ENCODE results near the gene KCNN2. TPM values are rescaled to one million over a fixed set of nuclear protein-coding genes. Genes with fewer than 3 reads are reported as not detected.

The KCNN2 gene
- total and polyA plus RNA-seq, 2 donors from 2014 or later: 1.5 to 1.7 TPM

GRCh38 chr5:114387433-114387832 lies 25.6 kb downstream of the KCNN2 start:
- intact Hi-C loops (cut with DNase I): no loop called here
- no peaks in the 10 kb centered on the region for H3K9me3 ChIP-seq (ENCODE audit: control insufficient read depth in 2 of 3, insufficient read depth in 1 of 3, low read length in 3 of 3)
- H3K27ac ChIP-seq (ENCODE audit: low read depth in 2 of 2, low read length in 2 of 2): no peak overlapping the region
- TF ChIP-seq CTCF (IDR thresholded peaks at IDR 0.05; ENCODE audit: borderline replicate concordance, extremely low read depth, insufficient read depth): no peak
- no peaks in the 10 kb centered on the region for H3K36me3 ChIP-seq (ENCODE audit: control insufficient read depth in 2 of 3, insufficient read depth in 3 of 3, low read length in 3 of 3)
- H3K4me3 ChIP-seq (ENCODE audit: low read length in 3 of 3): no peak overlapping the region
- no peaks in the 10 kb centered on the region for H3K27me3 ChIP-seq (ENCODE audit: control insufficient read depth, insufficient read depth, low read length)
- DNase-seq (no peak), FAIRE-seq (no peak)
- H3K4me1 ChIP-seq (ENCODE audit: control insufficient read depth in 2 of 3, insufficient read depth in 2 of 3, low read depth in 1 of 3, low read length in 3 of 3): no peaks in the 10 kb centered on the region
- no peak overlapping the region for H3K9ac ChIP-seq (ENCODE audit: low read length in 3 of 3)

GRCh38 chr5:114390431-114390830 lies 28.6 kb downstream of the KCNN2 start:
- no peak overlapping the region for H3K27ac ChIP-seq (ENCODE audit: low read depth in 2 of 2, low read length in 2 of 2)
- no peak overlapping the region for H3K4me3 ChIP-seq (ENCODE audit: low read length in 3 of 3)
- DNase-seq (no peak), FAIRE-seq (no peak)
- no peaks in the 10 kb centered on the region for H3K9me3 ChIP-seq (ENCODE audit: control insufficient read depth in 2 of 3, insufficient read depth in 1 of 3, low read length in 3 of 3)
- no peaks in the 10 kb centered on the region for H3K4me1 ChIP-seq (ENCODE audit: control insufficient read depth in 2 of 3, insufficient read depth in 2 of 3, low read depth in 1 of 3, low read length in 3 of 3)
- TF ChIP-seq CTCF (IDR thresholded peaks at IDR 0.05; ENCODE audit: borderline replicate concordance, extremely low read depth, insufficient read depth): no peak
- H3K36me3 ChIP-seq (ENCODE audit: control insufficient read depth in 2 of 3, insufficient read depth in 3 of 3, low read length in 3 of 3): no peaks in the 10 kb centered on the region
- no peak overlapping the region for H3K9ac ChIP-seq (ENCODE audit: low read length in 3 of 3)
- H3K27me3 ChIP-seq (ENCODE audit: control insufficient read depth, insufficient read depth, low read length): no peaks in the 10 kb centered on the region
- intact Hi-C loops (cut with DNase I): no loop called here

GRCh38 chr5:114391321-114391720 lies 29.5 kb downstream of the KCNN2 start:
- no peaks in the 10 kb centered on the region for H3K9me3 ChIP-seq (ENCODE audit: control insufficient read depth in 2 of 3, insufficient read depth in 1 of 3, low read length in 3 of 3)
- H3K36me3 ChIP-seq (ENCODE audit: control insufficient read depth in 2 of 3, insufficient read depth in 3 of 3, low read length in 3 of 3): no peaks in the 10 kb centered on the region
- no peak for TF ChIP-seq CTCF (IDR thresholded peaks at IDR 0.05; ENCODE audit: borderline replicate concordance, extremely low read depth, insufficient read depth)
- H3K4me1 ChIP-seq (ENCODE audit: control insufficient read depth in 2 of 3, insufficient read depth in 2 of 3, low read depth in 1 of 3, low read length in 3 of 3): no peaks in the 10 kb centered on the region
- H3K4me3 ChIP-seq (ENCODE audit: low read length in 3 of 3): no peak overlapping the region
- no peaks in the 10 kb centered on the region for H3K27me3 ChIP-seq (ENCODE audit: control insufficient read depth, insufficient read depth, low read length)
- no peak overlapping the region for H3K9ac ChIP-seq (ENCODE audit: low read length in 3 of 3)
- H3K27ac ChIP-seq (ENCODE audit: low read depth in 2 of 2, low read length in 2 of 2): no peak overlapping the region
- DNase-seq: no peak
- intact Hi-C loops (cut with DNase I): no loop called here
- FAIRE-seq: no peak

GRCh38 chr5:114393159-114393558 lies 31.3 kb downstream of the KCNN2 start:
- Histone ChIP-seq H3K4me3 (ENCODE audit: low read length in 3 of 3) (no peak overlapping the region), H3K27me3 (ENCODE audit: control insufficient read depth, insufficient read depth, low read length) (no peaks in the 10 kb centered on the region), H3K27ac (ENCODE audit: low read depth in 2 of 2, low read length in 2 of 2) (no peak overlapping the region), H3K36me3 (ENCODE audit: control insufficient read depth in 2 of 3, insufficient read depth in 3 of 3, low read length in 3 of 3) (no peaks in the 10 kb centered on the region), H3K9ac (ENCODE audit: low read length in 3 of 3) (no peak overlapping the region), H3K9me3 (ENCODE audit: control insufficient read depth in 2 of 3, insufficient read depth in 1 of 3, low read length in 3 of 3) (no peaks in the 10 kb centered on the region), H3K4me1 (ENCODE audit: control insufficient read depth in 2 of 3, insufficient read depth in 2 of 3, low read depth in 1 of 3, low read length in 3 of 3) (no peaks in the 10 kb centered on the region)
- FAIRE-seq (no peak), DNase-seq (no peak)
- no peak for TF ChIP-seq CTCF (IDR thresholded peaks at IDR 0.05; ENCODE audit: borderline replicate concordance, extremely low read depth, insufficient read depth)
- intact Hi-C loops (cut with DNase I): no loop called here
